Measurements from ENCODE around the gene NVL.

GRCh38 chr1:224359207-224359606 lies 29.2 kb upstream of the NVL start:
- TF ChIP-seq CTCF (IDR thresholded peaks at IDR 0.05; ENCODE audit: insufficient read depth, low read depth, low read length) = no peak
- TF ChIP-seq EZH2 (IDR thresholded peaks at IDR 0.05; ENCODE audit: insufficient read depth, low read length) = no peak

Data from astrocyte (in vitro differentiated cells and primary cell).